GM12873 (cell line): Measurements from ENCODE around the gene GBE1.
A peak's percentile ranks its signal among the peaks of the same experiment; 100 is the strongest.

ENCODE experiments used
- TF ChIP-seq, protein P1 (sequence below): IDR thresholded peaks from 2 replicates; pipeline ENCODE4 v1.5.1; 2012; ENCODE audit warnings: low read depth, mild to moderate bottlenecking, moderate library complexity, low read length, control low read depth; ENCODE audit not compliant: insufficient read depth; ENCODE audit errors: missing control alignments

Gene GBE1

DNA sequence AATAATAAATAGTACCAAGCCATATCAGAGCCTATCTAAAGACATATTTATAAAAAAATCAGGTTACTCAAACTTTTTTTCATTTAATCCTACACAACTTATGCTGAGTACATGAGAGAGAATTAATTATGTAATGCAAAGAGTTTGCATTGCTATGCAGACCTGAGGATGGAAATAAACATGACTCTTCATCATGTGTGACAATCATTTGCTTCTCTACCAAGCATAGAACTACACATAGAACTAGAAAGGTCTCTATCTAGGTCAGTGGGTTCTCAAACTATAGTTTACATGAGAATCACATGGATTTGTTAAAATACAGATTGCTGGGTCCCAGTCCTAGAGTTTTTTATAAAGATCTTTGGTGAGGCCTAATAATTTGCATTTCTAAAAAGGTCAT, 86.8 kb downstream of the GBE1 start:
- TF ChIP-seq, protein P1, sequence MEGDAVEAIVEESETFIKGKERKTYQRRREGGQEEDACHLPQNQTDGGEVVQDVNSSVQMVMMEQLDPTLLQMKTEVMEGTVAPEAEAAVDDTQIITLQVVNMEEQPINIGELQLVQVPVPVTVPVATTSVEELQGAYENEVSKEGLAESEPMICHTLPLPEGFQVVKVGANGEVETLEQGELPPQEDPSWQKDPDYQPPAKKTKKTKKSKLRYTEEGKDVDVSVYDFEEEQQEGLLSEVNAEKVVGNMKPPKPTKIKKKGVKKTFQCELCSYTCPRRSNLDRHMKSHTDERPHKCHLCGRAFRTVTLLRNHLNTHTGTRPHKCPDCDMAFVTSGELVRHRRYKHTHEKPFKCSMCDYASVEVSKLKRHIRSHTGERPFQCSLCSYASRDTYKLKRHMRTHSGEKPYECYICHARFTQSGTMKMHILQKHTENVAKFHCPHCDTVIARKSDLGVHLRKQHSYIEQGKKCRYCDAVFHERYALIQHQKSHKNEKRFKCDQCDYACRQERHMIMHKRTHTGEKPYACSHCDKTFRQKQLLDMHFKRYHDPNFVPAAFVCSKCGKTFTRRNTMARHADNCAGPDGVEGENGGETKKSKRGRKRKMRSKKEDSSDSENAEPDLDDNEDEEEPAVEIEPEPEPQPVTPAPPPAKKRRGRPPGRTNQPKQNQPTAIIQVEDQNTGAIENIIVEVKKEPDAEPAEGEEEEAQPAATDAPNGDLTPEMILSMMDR: no peak

DNA sequence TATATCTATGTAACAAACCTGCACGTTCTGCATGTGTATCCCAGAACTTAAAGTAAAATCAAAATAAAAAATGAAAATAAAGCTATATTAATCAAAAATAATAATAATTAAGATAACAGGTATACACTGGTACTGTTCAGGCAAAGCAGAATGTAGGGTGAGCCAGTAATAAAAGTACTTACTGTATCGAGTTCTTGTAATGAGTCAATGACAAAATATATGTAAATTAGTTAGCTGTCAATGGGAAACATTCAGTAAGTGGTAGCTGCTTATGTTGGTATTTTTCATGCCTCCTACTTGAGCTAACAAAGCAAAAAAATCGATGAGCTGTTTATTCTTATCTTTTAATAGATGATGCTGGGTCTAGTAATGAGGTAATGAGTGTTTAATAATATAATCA, 93.2 kb downstream of the GBE1 start:
- TF ChIP-seq, protein P1: no peak

DNA sequence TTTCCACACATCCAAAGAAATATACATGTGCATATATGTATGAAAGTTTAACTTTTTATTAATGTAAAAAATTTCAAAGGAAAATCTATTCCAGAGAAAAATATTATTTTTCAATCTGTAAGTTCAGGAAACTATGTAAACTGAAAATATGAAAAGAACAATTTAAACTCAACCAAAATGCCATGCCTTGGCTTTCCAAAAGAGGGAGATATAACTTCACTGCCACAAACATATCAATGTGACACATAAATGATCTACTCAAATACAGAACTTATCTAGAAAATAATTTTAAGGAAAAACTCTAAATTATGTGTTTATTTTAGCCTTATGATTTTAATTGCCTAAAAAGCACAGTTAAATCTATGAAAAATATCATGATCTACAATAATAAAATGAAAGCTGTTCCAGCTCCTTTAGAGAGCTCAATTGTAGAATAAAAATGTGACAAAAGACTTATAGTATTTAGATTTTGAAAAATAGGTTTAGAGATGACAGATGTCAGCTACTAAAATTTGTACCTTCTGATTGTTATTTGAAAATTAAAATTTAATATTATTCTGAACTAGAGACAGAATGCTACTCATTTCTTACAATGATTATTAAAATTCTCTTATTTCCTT, 94.8 kb downstream of the GBE1 start:
- TF ChIP-seq, protein P1: peak; percentile 45

DNA sequence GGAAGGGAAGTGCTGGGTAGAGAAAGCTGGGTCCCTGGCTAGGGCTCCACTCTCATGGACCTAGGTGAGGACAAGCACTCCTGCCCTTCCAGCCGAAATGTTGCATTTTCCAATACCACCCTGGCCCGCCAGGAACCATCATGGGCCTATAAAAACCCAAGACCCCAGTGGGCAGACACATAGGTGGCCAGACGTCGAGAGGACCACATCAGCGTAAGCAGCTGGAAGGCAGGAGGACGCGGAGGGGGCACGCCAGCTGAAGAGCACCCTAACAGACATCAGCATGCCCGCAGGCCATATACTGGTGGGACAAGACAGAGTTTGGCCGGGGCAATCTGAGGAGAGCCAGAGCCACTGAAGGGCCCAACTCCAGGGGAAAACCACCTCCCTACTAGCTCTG, 98.3 kb downstream of the GBE1 start:
- TF ChIP-seq, protein P1: no peak

DNA sequence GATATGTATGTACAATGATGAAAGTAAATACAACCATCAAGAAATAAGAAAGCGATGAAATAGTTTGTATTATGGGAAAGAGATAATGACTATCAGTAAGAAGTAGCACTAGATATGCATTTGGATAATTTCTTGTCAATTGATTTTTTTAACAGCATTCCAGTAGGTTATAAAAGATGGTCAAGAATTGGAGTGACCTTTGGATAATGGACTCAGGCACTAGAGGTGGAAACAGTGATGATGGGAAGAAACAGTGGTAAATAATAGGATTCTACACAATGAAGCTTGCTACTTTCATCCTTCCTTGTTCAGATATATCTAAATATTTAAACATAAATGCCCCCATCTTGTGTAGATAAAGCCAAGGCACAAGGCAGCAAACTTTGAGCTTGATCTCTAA, 101.4 kb downstream of the GBE1 start:
- TF ChIP-seq, protein P1: no peak

DNA sequence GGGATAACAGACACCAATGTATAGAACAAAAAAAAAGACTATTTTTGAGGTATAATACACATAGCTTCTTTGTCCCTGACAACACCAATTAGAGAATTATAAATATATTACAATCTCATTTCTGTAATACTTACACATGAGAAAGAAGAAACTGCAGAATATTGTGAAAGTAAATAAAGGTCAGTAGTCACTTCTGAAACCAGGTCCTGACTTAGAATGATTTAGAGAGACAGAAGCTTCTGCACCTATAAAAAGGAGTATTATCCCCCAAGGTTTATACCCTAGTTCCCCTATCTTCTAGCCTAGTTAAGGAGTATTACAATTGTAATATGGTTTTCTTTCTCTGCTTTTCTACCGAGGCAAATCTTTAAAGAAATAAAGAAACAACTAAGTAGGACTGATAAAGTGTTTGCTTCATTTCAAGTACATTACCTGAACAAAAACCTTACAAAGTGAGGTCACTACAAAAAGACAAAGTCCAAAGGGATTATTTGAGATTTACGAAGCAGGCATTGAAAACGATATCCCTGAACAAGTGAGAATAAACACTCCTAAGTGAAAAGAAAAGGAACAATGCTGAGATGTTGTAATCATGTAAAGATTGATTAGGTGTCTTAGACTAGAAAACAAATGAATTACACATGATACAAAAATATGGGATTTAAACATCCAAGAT, 103.0 kb downstream of the GBE1 start:
- TF ChIP-seq, protein P1: no peak

DNA sequence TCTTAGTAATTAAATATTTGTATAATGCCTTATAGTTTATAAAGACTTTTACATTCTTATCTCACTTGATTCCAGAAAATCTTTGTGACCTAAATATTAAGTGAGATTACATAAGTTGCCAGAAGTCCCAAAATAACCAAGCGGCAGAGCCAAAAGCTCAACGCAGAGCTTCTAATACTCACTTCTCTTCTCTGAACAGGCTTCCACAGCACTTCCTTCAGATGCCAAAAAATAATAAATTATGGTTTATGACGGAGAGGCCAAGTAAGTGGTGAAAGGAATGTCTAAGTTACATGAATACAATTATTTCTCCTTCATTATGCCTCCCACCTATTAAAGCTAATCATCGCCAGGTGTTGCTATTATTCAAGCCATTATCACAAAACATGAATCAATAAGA, 110.3 kb downstream of the GBE1 start:
- TF ChIP-seq, protein P1: no peak
